ENCODE measurements around the gene ALDH1B1. TPM values are rescaled to one million over a fixed set of nuclear protein-coding genes. Genes with fewer than 3 reads are reported as not detected.

The ALDH1B1 gene
- total and polyA plus RNA-seq, 2 donors (not counting 3 experiments of a cell fraction or from before 2014, with no cell fraction given): 11.5 to 20.5 TPM

DNA sequence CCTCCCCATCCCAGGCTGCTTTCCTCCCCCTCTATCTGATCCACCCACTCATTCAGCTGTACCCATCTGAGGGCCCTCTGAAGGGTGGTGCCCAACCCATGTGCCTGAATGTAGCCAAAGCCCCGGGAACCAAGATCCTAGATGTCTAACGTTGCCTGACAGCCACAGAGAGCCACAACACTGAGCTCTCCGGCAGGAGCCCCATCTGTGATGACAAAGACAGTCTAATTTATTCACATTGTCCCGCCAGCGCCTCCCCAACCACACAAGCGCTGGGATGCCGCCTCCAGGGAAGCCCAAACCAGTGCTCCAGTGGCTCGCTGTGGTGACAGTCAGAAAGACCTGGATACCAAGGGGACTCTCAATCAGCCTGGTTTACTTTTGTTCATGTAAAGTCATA is 23.4 kb downstream of the ALDH1B1 start:
- H3K9ac ChIP-seq (replicated peaks; ENCODE audit: extremely low read depth, insufficient read depth, low read length): no peak overlapping the region

DNA sequence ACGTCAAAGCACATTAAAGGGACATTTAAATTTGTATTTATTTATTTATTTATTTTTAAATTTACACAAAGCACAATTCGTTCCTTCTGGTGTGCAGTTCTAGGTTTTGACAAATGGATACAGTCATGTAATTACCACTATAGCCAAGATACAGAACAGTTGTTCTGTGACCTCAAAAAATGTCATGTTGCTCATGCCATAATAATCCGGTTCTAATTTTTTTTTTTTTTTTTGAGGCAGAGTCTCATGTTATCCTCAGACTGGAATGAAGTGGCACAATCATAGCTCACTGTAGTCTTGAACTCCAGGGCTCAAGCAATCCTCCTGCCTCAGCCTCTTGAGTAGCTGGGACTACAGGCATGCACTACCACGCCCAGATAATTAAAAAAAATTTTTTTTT is 24.0 kb downstream of the ALDH1B1 start:
- no peaks in the 10 kb centered on the region for H3K9me1 ChIP-seq (replicated peaks; ENCODE audit: control insufficient read depth, extremely low read depth, insufficient read depth, low read length)
- H3K27me3 ChIP-seq (ENCODE audit: control insufficient read depth in 2 of 2, insufficient read depth in 2 of 2, low read length in 2 of 2): peaks cover 13 to 21% of the 10 kb centered on the region in 2 experiments
- H3K36me3 ChIP-seq (ENCODE audit: control insufficient read depth in 2 of 2, extremely low read depth in 1 of 2, insufficient read depth in 2 of 2, low read length in 2 of 2): no peaks in the 10 kb centered on the region
- dilution Hi-C loops (cut with MboI; ENCODE audit: extremely low pct_ligation_motif_present, low sequenced_read_pairs): no loop called here
- intact Hi-C loops (cut with micrococcal nuclease): no loop called here
- no peak overlapping the region for H2AFZ ChIP-seq (ENCODE audit: low read depth, low read length)
- H3K79me2 ChIP-seq (ENCODE audit: control insufficient read depth, insufficient read depth, low read length): no peaks in the 10 kb centered on the region
- no peak overlapping the region for H3K4me3 ChIP-seq (replicated peaks in 1 of 3; ENCODE audit: insufficient read depth in 1 of 3, low read depth in 1 of 3, low read length in 3 of 3)
- H3K4me2 ChIP-seq (ENCODE audit: insufficient read depth, low read length): no peak overlapping the region
- no peaks in the 10 kb centered on the region for H4K20me1 ChIP-seq (replicated peaks; ENCODE audit: control insufficient read depth, extremely low read depth, insufficient read depth, low read length)
- no peak overlapping the region for H3K27ac ChIP-seq (ENCODE audit: insufficient read depth, low read depth, low read length)
- ChIA-PET POLR2A (no interaction called here), CTCF (interaction anchor here (1.0 to 1.5 kb wide), 4 partner anchors 8 to 15 kb away, joined by 3 to 9 read pairs (median 6); no protein-coding TSS in a partner anchor)
- H3K9ac ChIP-seq (replicated peaks; ENCODE audit: extremely low read depth, insufficient read depth, low read length): no peak overlapping the region
- no peak for FAIRE-seq
- TF ChIP-seq GATA2 (IDR thresholded peaks at IDR 0.05; ENCODE audit: insufficient read depth, insufficient read length, low read depth, low read length): no peak
- TF ChIP-seq MYC (IDR thresholded peaks at IDR 0.05; ENCODE audit: low read depth, low read length): no peak
- TF ChIP-seq, protein P1, sequence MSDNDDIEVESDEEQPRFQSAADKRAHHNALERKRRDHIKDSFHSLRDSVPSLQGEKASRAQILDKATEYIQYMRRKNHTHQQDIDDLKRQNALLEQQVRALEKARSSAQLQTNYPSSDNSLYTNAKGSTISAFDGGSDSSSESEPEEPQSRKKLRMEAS (IDR thresholded peaks at IDR 0.05; ENCODE audit: insufficient read depth, insufficient read length): no peak
- TF ChIP-seq EZH2 (IDR thresholded peaks at IDR 0.05; ENCODE audit: borderline replicate concordance, low read depth, low read length, severe bottlenecking): no peak
- no peak for TF ChIP-seq POLR2AphosphoS5 (IDR thresholded peaks at IDR 0.05; ENCODE audit: insufficient read depth, low read depth, low read length)
- TF ChIP-seq FOS (IDR thresholded peaks at IDR 0.05; ENCODE audit: borderline replicate concordance, insufficient read depth, low read length): no peak
- TF ChIP-seq, protein P2, sequence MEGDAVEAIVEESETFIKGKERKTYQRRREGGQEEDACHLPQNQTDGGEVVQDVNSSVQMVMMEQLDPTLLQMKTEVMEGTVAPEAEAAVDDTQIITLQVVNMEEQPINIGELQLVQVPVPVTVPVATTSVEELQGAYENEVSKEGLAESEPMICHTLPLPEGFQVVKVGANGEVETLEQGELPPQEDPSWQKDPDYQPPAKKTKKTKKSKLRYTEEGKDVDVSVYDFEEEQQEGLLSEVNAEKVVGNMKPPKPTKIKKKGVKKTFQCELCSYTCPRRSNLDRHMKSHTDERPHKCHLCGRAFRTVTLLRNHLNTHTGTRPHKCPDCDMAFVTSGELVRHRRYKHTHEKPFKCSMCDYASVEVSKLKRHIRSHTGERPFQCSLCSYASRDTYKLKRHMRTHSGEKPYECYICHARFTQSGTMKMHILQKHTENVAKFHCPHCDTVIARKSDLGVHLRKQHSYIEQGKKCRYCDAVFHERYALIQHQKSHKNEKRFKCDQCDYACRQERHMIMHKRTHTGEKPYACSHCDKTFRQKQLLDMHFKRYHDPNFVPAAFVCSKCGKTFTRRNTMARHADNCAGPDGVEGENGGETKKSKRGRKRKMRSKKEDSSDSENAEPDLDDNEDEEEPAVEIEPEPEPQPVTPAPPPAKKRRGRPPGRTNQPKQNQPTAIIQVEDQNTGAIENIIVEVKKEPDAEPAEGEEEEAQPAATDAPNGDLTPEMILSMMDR (IDR thresholded peaks at IDR 0.05; ENCODE audit: extremely low read depth in 1 of 2, insufficient read depth in 1 of 2, low read depth in 1 of 2, low read length in 2 of 2): no peak
- TF ChIP-seq POLR2A (IDR thresholded peaks at IDR 0.05; ENCODE audit: low read depth, low read length): no peak
- no peak for TF ChIP-seq JUN (IDR thresholded peaks at IDR 0.05; ENCODE audit: borderline replicate concordance, insufficient read depth, insufficient read length, low read depth)
- no peaks in the 10 kb centered on the region for H3K9me3 ChIP-seq (replicated peaks; ENCODE audit: control insufficient read depth, insufficient read depth, low read length)
- H3K4me1 ChIP-seq (ENCODE audit: control insufficient read depth, extremely low read depth, insufficient read depth, low read length): no peaks in the 10 kb centered on the region
- BruUV-seq (replicated peaks): no TSS peak
- DNase-seq (ENCODE audit: low read depth, low spot score): no peak

More for the DNA sequence above, 23.4 kb downstream of the ALDH1B1 start:
- intact Hi-C loops (cut with micrococcal nuclease): no loop called here
- Histone ChIP-seq H3K9me1 (replicated peaks; ENCODE audit: control insufficient read depth, extremely low read depth, insufficient read depth, low read length) (no peaks in the 10 kb centered on the region), H2AFZ (ENCODE audit: low read depth, low read length) (no peak overlapping the region), H4K20me1 (replicated peaks; ENCODE audit: control insufficient read depth, extremely low read depth, insufficient read depth, low read length) (no peaks in the 10 kb centered on the region), H3K27ac (ENCODE audit: insufficient read depth, low read depth, low read length) (no peak overlapping the region), H3K36me3 (ENCODE audit: control insufficient read depth in 2 of 2, extremely low read depth in 1 of 2, insufficient read depth in 2 of 2, low read length in 2 of 2) (no peaks in the 10 kb centered on the region), H3K27me3 (ENCODE audit: control insufficient read depth in 2 of 2, insufficient read depth in 2 of 2, low read length in 2 of 2) (peaks cover 13 to 18% of the 10 kb centered on the region in 2 experiments), H3K9me3 (replicated peaks; ENCODE audit: control insufficient read depth, insufficient read depth, low read length) (no peaks in the 10 kb centered on the region), H3K4me3 (replicated peaks in 1 of 3; ENCODE audit: insufficient read depth in 1 of 3, low read depth in 1 of 3, low read length in 3 of 3) (no peak overlapping the region), H3K4me2 (ENCODE audit: insufficient read depth, low read length) (no peak overlapping the region), H3K4me1 (ENCODE audit: control insufficient read depth, extremely low read depth, insufficient read depth, low read length) (no peaks in the 10 kb centered on the region), H3K79me2 (ENCODE audit: control insufficient read depth, insufficient read depth, low read length) (no peaks in the 10 kb centered on the region)
- TF ChIP-seq, protein P1 (IDR thresholded peaks at IDR 0.05; ENCODE audit: insufficient read depth, insufficient read length): no peak
- TF ChIP-seq GATA2 (IDR thresholded peaks at IDR 0.05; ENCODE audit: insufficient read depth, insufficient read length, low read depth, low read length) (no peak), EZH2 (IDR thresholded peaks at IDR 0.05; ENCODE audit: borderline replicate concordance, low read depth, low read length, severe bottlenecking) (no peak), JUN (IDR thresholded peaks at IDR 0.05; ENCODE audit: borderline replicate concordance, insufficient read depth, insufficient read length, low read depth) (no peak), POLR2A (IDR thresholded peaks at IDR 0.05; ENCODE audit: low read depth, low read length) (no peak)
- BruUV-seq (replicated peaks): no TSS peak
- DNase-seq (ENCODE audit: low read depth, low spot score) (no peak), FAIRE-seq (no peak)
- dilution Hi-C loops (cut with MboI; ENCODE audit: extremely low pct_ligation_motif_present, low sequenced_read_pairs): no loop called here
- CTCF ChIA-PET: interaction anchor here (1.2 to 1.5 kb wide), 2 partner anchors 7 to 15 kb away, joined by 3 to 8 read pairs; no protein-coding TSS in a partner anchor
- POLR2A ChIA-PET: no interaction called here

Data from endothelial cell of umbilical vein (primary cell).